GM19099 (cell line): ENCODE measurements around the gene HOXB7.

ENCODE experiments used
- POLR2A ChIP-seq: IDR thresholded peaks from 3 replicates; pipeline ENCODE4 v1.6.1; 2011; ENCODE audit warnings: low read depth; ENCODE audit not compliant: insufficient read length; ENCODE audit errors: extremely low read depth

The HOXB7 gene

GRCh38 chr17:48641541-48642058, 30.8 kb upstream of the HOXB7 start:
- TF ChIP-seq POLR2A = no peak

DNA sequence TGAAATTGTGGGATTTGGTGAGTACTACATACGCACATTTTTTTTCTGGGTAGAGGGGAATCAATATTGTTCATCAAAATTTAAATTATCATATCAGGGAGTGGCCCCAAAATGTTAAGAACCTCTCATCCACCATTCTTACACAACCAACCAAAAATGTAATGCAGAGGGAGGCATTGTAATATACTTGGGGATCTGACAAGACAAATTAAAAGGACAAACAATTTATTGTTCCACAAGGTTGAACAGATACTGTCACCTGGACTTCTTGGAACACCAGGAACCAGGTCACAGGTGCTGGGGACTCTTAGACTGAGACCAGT, 30.0 kb upstream of the HOXB7 start:
- no peak for TF ChIP-seq POLR2A

GRCh38 chr17:48639982-48640857, 29.4 kb upstream of the HOXB7 start:
- no peak for TF ChIP-seq POLR2A

GRCh38 chr17:48639136-48639535, 28.3 kb upstream of the HOXB7 start:
- no peak for TF ChIP-seq POLR2A

GRCh38 chr17:48637323-48638260, 26.8 kb upstream of the HOXB7 start:
- TF ChIP-seq POLR2A = no peak

GRCh38 chr17:48636177-48637018, 25.6 kb upstream of the HOXB7 start:
- no peak for TF ChIP-seq POLR2A

- no peak for TF ChIP-seq POLR2A
Observed at GRCh38 chr17:48634493-48635208, 23.8 kb upstream of the HOXB7 start.

DNA sequence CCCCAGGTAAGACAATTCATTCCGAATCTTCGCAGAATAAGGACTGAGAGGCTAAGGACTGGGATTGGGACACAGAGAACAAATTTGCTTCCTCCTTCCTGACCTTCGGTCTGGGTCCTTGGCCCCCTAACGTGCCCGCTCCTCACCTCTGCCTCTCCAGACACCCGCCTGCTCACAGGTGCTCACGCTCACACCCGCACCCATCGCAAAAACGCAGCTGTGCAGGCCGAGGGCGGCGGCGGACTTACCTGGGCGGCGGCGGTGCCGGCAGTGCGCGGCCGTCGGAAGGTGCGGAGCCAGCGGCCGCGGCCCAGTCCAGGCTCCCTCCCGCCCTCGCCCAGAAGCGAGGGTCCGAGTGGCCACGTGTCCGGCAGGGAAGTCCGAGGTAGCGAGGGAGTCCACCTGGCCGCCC, 22.5 kb upstream of the HOXB7 start:
- TF ChIP-seq POLR2A = no peak

GRCh38 chr17:48632579-48633265, 21.9 kb upstream of the HOXB7 start:
- no peak for TF ChIP-seq POLR2A

- no peak for TF ChIP-seq POLR2A
Observed at GRCh38 chr17:48631693-48632578, 21.1 kb upstream of the HOXB7 start.

DNA sequence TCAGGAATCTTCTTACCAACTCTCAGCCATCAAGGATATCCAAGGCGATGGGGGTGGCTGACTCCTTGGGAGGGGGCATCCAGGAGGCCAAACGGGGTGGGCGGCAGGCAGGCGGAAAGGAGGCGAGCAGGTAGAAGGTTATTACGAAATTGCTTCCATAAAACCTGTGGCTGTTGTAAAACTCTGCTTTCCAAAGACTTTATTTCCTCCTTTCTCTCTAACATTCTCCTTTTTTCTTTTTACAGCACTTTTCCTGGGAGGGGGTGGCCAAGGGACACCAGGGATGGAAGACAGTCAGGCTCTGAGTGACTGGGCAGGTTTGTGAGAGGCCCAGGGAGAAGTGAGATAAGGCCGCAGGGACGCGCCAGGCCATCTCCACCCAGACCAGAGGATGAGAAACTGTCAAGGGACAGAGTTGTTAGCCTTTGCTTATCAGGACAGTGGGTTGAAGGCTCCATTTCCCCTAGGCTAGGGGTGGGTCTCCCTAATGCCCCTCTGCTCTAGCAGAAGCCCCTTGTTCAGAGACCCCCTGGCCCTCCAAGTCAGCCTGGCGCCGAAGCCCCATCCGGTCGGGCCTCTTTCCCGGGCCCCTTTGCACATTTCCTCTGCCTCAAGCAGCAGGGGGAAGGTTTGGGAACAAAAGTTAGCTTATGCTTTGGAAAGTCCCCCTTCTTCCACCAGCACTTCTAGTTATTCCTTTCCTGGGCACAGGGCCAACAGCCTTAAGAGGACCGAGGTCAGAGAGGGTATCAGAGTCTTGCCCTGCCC, 20.3 kb upstream of the HOXB7 start:
- no peak for TF ChIP-seq POLR2A
